SU-DHL-6 (cell line): ENCODE measurements around the gene VAV3.

Experiments used
- EZH2phosphoT487 ChIP-seq: fragments of 200-600 bp; sonication (generic), shearing (Covaris generic); conservative IDR thresholded peaks from 2 replicates; pipeline ENCODE4 v1.6.1; 2018; ENCODE audit warnings: mild to moderate bottlenecking, antibody characterized with exemption, low read length, moderate library complexity, mixed read lengths
- TF ChIP-seq, protein P1 (sequence below): fragments of 200-600 bp; sonication (generic); IDR thresholded peaks from one replicate; pipeline ENCODE4 v1.5.1; 2017; ENCODE audit warnings: antibody characterized with exemption, mild to moderate bottlenecking, low read length, moderate library complexity; ENCODE audit not compliant: insufficient read depth, poor library complexity, severe bottlenecking

DNA sequence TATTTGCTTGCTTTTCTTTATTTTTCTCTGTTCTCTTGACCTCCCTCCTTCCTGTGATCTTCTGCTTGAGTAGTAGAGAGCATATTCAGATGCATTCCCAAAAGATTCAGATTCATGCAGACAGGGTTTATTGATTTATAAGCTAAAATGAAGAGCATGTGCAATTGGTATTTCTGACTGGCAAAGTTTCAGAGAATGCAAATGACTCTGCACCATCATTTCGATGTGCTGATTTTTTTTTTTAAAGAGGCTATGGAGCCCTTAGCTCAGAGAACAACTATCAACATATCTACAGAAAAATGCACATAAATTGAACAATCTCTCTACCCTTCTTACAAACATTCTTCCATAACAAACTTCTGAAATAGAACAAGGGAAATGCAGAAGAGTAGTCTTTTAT lies 312.0 kb downstream of the VAV3 start:
- TF ChIP-seq, protein P1, sequence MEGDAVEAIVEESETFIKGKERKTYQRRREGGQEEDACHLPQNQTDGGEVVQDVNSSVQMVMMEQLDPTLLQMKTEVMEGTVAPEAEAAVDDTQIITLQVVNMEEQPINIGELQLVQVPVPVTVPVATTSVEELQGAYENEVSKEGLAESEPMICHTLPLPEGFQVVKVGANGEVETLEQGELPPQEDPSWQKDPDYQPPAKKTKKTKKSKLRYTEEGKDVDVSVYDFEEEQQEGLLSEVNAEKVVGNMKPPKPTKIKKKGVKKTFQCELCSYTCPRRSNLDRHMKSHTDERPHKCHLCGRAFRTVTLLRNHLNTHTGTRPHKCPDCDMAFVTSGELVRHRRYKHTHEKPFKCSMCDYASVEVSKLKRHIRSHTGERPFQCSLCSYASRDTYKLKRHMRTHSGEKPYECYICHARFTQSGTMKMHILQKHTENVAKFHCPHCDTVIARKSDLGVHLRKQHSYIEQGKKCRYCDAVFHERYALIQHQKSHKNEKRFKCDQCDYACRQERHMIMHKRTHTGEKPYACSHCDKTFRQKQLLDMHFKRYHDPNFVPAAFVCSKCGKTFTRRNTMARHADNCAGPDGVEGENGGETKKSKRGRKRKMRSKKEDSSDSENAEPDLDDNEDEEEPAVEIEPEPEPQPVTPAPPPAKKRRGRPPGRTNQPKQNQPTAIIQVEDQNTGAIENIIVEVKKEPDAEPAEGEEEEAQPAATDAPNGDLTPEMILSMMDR = no peak
- no peak for TF ChIP-seq EZH2phosphoT487
